GM18873 (cell line): Measurements from ENCODE around the gene PICALM.
"Not testable (repeated sequence)": the region's sequence is repeated elsewhere in the genome, so short reads cannot be mapped to it uniquely, and the experiment has no call there.

Experiments used
- ATAC-seq: cut with Tn5 transposase; IDR thresholded peaks from one replicate; pipeline ENCODE4 v1.9.1; 2021; ENCODE audit warnings: mild to moderate bottlenecking, moderate library complexity, moderate number of reproducible peaks; ENCODE audit not compliant: unreplicated experiment, low FRiP score

Gene PICALM

GRCh38 chr11:86002431-86002830, 66.5 kb downstream of the PICALM start:
- ATAC-seq: no peak

GRCh38 chr11:85991508-85991907, 77.4 kb downstream of the PICALM start:
- ATAC-seq: no peak

- no peak for ATAC-seq
Observed at GRCh38 chr11:85989746-85990145, 79.1 kb downstream of the PICALM start.

- ATAC-seq: no peak
Observed at GRCh38 chr11:85988780-85989179, 80.1 kb downstream of the PICALM start.

DNA sequence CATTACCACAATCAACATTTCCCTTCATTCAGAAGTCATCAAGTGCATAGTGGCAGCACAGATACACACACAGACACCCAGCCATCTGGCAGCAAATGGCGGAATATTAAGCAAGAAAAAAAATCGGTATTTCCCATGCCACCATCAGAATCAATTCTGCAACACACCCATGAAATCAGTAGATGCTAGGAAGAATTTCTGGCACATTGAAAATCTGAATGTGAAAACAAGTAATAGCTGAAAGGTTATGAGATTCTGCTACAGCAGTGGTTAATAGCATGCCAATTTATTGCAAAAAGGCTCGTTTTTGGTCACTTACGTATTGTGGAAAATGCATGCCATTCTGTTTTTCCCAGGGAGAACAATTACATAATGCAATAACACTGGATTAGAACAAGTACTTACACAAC, 91.1 kb downstream of the PICALM start:
- no peak for ATAC-seq

- no peak for ATAC-seq
Observed at GRCh38 chr11:85976525-85976924, 92.4 kb downstream of the PICALM start.

- no peak for ATAC-seq
Observed at GRCh38 chr11:85974122-85974521, 94.8 kb downstream of the PICALM start.

DNA sequence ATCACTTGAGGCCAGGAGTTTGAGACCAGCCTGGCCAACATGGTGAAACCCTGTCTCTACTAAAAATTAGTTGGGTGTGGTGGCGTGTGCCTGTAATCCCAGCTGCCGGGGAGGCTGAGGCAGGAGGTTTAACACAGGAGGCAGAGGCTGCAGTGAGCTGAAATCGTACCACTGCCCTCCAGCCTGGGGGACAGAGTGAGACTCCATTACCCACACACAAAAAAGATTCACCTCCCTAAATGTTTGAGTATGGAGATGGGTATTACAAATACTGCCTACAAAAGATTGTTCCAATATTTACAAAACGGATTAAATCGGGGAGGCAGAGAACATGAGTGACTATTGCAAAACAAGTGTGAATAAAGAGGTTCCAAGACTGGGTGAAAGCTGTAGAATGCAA, 98.3 kb downstream of the PICALM start:
- ATAC-seq: no peak

DNA sequence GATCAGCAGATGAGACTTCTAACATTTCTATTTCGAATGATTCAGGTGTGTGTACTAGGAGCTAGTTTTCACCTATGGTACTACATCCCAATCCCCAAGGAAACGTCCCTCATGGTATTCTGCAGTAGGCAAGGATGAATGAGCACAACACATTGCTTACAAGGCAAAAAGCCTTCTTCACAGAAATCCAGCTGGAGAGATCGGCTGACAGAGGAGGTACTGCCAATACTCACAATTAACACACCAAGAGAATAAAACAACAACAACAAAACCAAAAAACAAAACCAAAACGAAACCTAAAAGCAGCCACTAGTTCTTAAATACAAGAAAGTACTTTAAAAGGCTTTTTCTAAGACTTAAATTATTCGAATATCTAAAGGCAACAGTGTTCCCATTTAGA, 101.4 kb downstream of the PICALM start:
- no peak for ATAC-seq

GRCh38 chr11:85965202-85965601, 103.7 kb downstream of the PICALM start:
- ATAC-seq: no peak

- no peak for ATAC-seq
Observed at GRCh38 chr11:85961930-85962363, 106.9 kb downstream of the PICALM start.

DNA sequence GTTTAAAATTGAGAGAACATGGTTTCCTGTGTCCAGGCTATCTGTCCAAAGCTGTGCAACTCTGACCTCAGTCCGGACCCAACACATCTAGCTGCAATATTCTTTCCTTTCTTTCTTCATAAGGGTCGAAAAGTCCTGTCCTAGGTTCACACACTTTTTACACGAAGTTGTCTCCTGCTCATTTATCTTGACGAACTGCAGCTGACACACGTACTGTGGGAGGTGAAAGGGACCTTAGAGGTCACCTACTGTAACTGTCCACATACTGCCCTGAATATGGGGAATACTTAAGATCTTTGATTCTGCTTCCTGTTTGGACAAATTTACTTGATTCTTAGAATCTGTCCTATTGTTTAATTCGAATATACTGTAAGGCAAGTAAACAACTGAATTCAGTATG, 107.8 kb downstream of the PICALM start:
- no peak for ATAC-seq

GRCh38 chr11:85960678-85961077, 108.2 kb downstream of the PICALM start:
- ATAC-seq: no peak

- no peak for ATAC-seq
Observed at GRCh38 chr11:85955531-85955930, 113.4 kb downstream of the PICALM start.

GRCh38 chr11:85953491-85954143, 115.3 kb downstream of the PICALM start:
- ATAC-seq: no peak

- ATAC-seq: not testable (repeated sequence)
Observed at GRCh38 chr11:85952108-85952485, 116.8 kb downstream of the PICALM start.

DNA sequence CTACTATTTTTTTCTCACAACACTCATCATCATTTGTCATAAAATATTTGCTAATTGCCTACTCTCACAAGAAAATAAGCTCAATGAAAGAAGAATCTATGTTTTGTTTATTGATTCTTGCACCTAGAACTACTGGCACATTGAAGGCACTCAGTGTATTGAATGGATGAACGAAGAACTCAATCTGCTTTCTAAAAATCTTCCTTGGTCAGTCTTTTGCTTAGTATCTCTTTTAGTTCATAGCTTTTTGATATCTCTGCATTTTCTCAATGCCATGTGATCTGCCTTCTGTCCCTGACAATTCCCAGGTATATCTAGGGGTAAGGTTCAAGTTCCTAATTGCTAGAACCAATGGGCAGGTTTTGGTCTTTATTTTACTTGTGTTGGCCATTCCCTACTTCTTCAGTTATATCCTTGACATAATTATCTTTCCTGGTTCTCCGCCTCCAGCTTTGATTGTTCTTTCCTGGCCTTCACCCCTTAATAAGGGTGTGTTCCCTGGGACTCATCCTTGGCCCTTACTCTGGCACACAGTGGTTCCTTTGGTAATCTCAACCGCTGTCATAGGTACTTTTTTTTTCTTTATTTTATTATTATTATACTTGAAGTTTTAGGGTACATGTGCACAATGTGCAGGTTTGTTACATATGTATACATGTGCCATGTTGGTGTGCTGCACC, 117.3 kb downstream of the PICALM start:
- ATAC-seq: no peak

DNA sequence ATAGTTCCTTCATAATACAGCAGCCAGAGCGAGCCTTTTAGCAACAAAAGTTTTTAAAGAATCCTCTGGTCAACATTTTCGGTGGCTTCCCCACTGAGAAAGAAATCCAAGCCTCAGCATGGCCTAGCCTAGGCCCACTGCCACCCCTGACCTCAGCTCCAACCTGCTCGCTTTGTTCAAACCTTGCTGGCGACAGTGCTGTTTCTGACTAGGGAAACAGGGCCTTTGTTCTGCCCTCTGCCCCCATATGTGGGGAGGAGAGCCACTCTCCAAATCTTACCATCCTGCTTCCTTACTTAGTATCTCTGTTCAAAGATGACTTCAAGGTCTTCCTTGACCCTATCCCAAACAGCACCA, 117.9 kb downstream of the PICALM start:
- ATAC-seq: no peak

GRCh38 chr11:85950317-85951048, 118.4 kb downstream of the PICALM start:
- no peak for ATAC-seq

DNA sequence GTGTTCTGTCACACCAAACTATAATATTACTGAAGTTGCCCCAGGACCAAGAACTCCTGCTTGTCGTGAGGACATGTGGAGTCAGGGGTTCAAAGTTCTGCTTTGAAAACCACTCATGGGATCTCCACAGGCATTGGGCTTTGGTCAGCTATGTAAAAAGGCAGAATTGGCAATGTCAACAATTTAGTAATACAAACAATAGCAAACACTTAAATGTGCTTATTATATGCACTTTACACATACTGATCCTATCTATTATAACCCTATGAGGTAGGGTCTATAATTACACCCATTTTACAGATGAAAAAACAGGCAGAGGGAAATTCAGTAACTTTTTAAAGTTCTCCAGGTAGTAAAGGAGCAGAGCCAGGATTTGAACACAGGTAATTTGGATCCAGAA, 119.1 kb downstream of the PICALM start:
- ATAC-seq: no peak

DNA sequence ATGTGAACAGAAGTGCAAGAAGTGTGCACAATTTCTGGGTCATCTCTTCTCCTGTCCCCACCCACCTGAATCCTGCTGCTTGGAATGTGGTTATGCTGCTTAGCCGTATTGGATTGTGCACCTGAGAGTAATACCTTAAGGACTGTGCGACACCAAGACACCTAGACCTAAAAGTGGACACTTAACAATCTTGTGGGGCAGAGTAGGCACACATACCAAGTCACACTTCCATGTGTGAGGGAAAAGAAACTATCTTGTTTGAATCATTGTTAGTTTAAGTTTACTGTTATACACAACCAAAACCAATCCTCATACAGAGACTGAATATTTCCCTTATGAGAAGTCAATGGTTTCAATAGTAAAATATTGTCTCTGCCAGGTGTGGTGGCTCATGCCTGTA, 120.0 kb downstream of the PICALM start:
- no peak for ATAC-seq
